Transverse colon (tissue), 4 donors: Measurements from ENCODE around the gene E2F4. TPM values are rescaled to one million over a fixed set of nuclear protein-coding genes. Genes with fewer than 3 reads are reported as not detected.

Experiments used
- DNase-seq: peaks from one replicate; pipeline ENCODE4 v3.0.0-alpha.2; 2019
- H3K27ac ChIP-seq, 4 donors: fragments of 200-600 bp; sonication (generic); 2 replicates each; pipeline ENCODE4 v1.5.1; 2016 to 2018; ENCODE audit warnings: inconsistent platforms in 4 of 4
- H3K27me3 ChIP-seq: fragments of 200-600 bp; sonication (generic); 2 replicates; pipeline ENCODE4 v1.5.1; 2017; ENCODE audit warnings: inconsistent platforms
- H3K36me3 ChIP-seq, 4 donors: fragments of 200-600 bp; sonication (generic); 2 replicates each; pipeline ENCODE4 v1.5.1; 2017 to 2019; ENCODE audit warnings: inconsistent platforms in 4 of 4
- H3K4me1 ChIP-seq, 4 donors: fragments of 200-600 bp; sonication (generic); 2 replicates each; pipeline ENCODE4 v1.5.1; 2017 to 2020; ENCODE audit warnings: inconsistent platforms in 4 of 4
- H3K4me3 ChIP-seq, 4 donors: fragments of 200-600 bp; sonication (generic); 1 replicate in 1 of 4; 2 replicates in 3 of 4; pipeline versions ENCODE4 v1.5.1 to v1.6.1; 2017 to 2019; ENCODE audit warnings: inconsistent platforms in 4 of 4
- H3K9me3 ChIP-seq, 2 donors: fragments of 200-600 bp; sonication (generic); 2 replicates each; pipeline ENCODE4 v1.5.1; 2017 to 2019; ENCODE audit warnings: inconsistent platforms in 2 of 2
- CTCF ChIP-seq, 5 experiments: fragments of 200-600 bp in 3 of 5; fragments of 450-650 bp in 2 of 5; sonication (generic) in 3 of 5; IDR thresholded peaks; 1 replicate in 2 of 5; 2 replicates in 3 of 5; pipeline ENCODE4 v1.5.1; 2016 to 2017; ENCODE audit warnings: antibody characterized with exemption in 5 of 5, inconsistent platforms in 3 of 5, mild to moderate bottlenecking in 2 of 5, moderate library complexity in 1 of 5
- EP300 ChIP-seq: sonication (generic); formaldehyde crosslinking; IDR thresholded peaks from one replicate; pipeline ENCODE4 v1.6.1; 2017; ENCODE audit warnings: antibody characterized with exemption, low read depth
- POLR2A ChIP-seq: fragments of 450-650 bp; IDR thresholded peaks from one replicate; pipeline ENCODE4 v1.6.1; 2016; ENCODE audit warnings: antibody characterized with exemption, mild to moderate bottlenecking, moderate library complexity
- POLR2AphosphoS5 ChIP-seq, 3 donors: sonication (generic); formaldehyde crosslinking; IDR thresholded peaks; one replicate each; pipeline ENCODE4 v1.6.1; 2016; ENCODE audit warnings: antibody characterized with exemption in 3 of 3
- WGBS, 2 donors: methylation state at CpG; one replicate each; pipeline ENCODE4 v1.1.5; 2018; ENCODE audit warnings: low coverage in 1 of 2; 5-methylcytosine and 5-hydroxymethylcytosine counted together
- in situ Hi-C, 4 donors: fragments of 200-750 bp; cut with MboI; loops; one replicate each; pipeline versions ENCODE4 v1.15.0 to v1.15.1; 2017; ENCODE audit warnings: low sequenced_read_pairs in 3 of 4, low pct_ligation_motif_present in 1 of 4, low pct_unique_long_range_greater_than_20kb in 1 of 4
- intact Hi-C: fragments of 100-400 bp; cut with DNase I; formaldehyde crosslinking; loops from one replicate; pipeline ENCODE4 v1.15.1; 2023; ENCODE audit warnings: low total_unique reads
- total RNA-seq, 4 donors: library from RNA; depleted of rRNA; stranded (reverse); fragments of >200 nt; gene quantifications; one replicate each; pipeline ENCODE4 v1.1.0, GENCODE V29; 2016

Gene E2F4
- total RNA-seq, 4 donors from 2014 or later = 97.5 to 224 (median 159) TPM

GRCh38 chr16:67209565-67209964 lies 17.6 kb downstream of the E2F4 start:
- no peaks in the 10 kb centered on the region for H3K9me3 ChIP-seq
- TF ChIP-seq POLR2AphosphoS5 (IDR thresholded peaks at IDR 0.05) = no peak
- TF ChIP-seq POLR2A = no peak
- no peak for TF ChIP-seq CTCF (IDR thresholded peaks at IDR 0.05)
- no peak for TF ChIP-seq EP300
- intact Hi-C loops = no loop called here
- WGBS, 2 donors = 40 to 78% methylated on average over 1 to 8 of the region's 8 CpGs
- no peaks in the 10 kb centered on the region for H3K27me3 ChIP-seq
- H3K27ac ChIP-seq = no peak overlapping the region
- DNase-seq = no peak
- no peaks in the 10 kb centered on the region for H3K4me1 ChIP-seq
- H3K4me3 ChIP-seq = no peak overlapping the region
- in situ Hi-C loops = no loop called here
- no peaks in the 10 kb centered on the region for H3K36me3 ChIP-seq

- Histone ChIP-seq H3K27ac (no peak overlapping the region), H3K9me3 (no peaks in the 10 kb centered on the region), H3K36me3 (no peaks in the 10 kb centered on the region), H3K27me3 (no peaks in the 10 kb centered on the region), H3K4me1 (no peaks in the 10 kb centered on the region), H3K4me3 (no peak overlapping the region)
- no peak for TF ChIP-seq EP300
- no peak for TF ChIP-seq POLR2A
- TF ChIP-seq CTCF (IDR thresholded peaks at IDR 0.05) = no peak
- no peak for TF ChIP-seq POLR2AphosphoS5 (IDR thresholded peaks at IDR 0.05)
- WGBS, 2 donors = 89% methylated on average over 21 of the region's 25 CpGs; no CpG with 5 or more reads in 1 of the 2 donors
- no peak for DNase-seq
- intact Hi-C loops (no loop called here), in situ Hi-C loops (no loop called here)
Observed at GRCh38 chr16:67210069-67210937, 18.3 kb downstream of the E2F4 start.

- in situ Hi-C loops (no loop called here), intact Hi-C loops (no loop called here)
- WGBS, 2 donors = 80 to 83% methylated on average over 1 to 7 of the region's 7 CpGs
- Histone ChIP-seq H3K4me1 (no peaks in the 10 kb centered on the region), H3K27me3 (no peaks in the 10 kb centered on the region), H3K4me3 (no peak overlapping the region), H3K27ac (no peak overlapping the region), H3K9me3 (no peaks in the 10 kb centered on the region), H3K36me3 (no peaks in the 10 kb centered on the region)
- DNase-seq = no peak
- TF ChIP-seq POLR2AphosphoS5 (IDR thresholded peaks at IDR 0.05) = no peak
- TF ChIP-seq POLR2A = no peak
Observed at GRCh38 chr16:67211674-67212073, 19.7 kb downstream of the E2F4 start.

GRCh38 chr16:67212766-67213165 lies 20.8 kb downstream of the E2F4 start:
- in situ Hi-C loops = no loop called here
- Histone ChIP-seq H3K4me3 (no peak overlapping the region), H3K27ac (no peak overlapping the region), H3K4me1 (no peaks in the 10 kb centered on the region), H3K27me3 (no peaks in the 10 kb centered on the region), H3K36me3 (no peaks in the 10 kb centered on the region), H3K9me3 (no peaks in the 10 kb centered on the region)
- TF ChIP-seq EP300 (no peak), CTCF (IDR thresholded peaks at IDR 0.05) (no peak), POLR2AphosphoS5 (IDR thresholded peaks at IDR 0.05) (no peak), POLR2A (no peak)
- no peak for DNase-seq
- intact Hi-C loops = no loop called here
